Glutamatergic neuron (in vitro differentiated cells): ENCODE measurements around the gene TXN2. TPM values are rescaled to one million over a fixed set of nuclear protein-coding genes. Genes with fewer than 3 reads are reported as not detected.

ENCODE experiments used
- DNase-seq: peaks from one replicate; pipeline ENCODE4 v3.0.0; 2022
- H3K27ac Mint-ChIP-seq: one replicate; pipeline ENCODE4 v1.8.0; 2020; ENCODE audit warnings: mild to moderate bottlenecking, mixed read lengths, inconsistent platforms; ENCODE audit not compliant: unreplicated experiment
- H3K27me3 Mint-ChIP-seq: one replicate; pipeline ENCODE4 v1.8.0; 2020; ENCODE audit warnings: mild to moderate bottlenecking, moderate library complexity, mixed read lengths, inconsistent platforms; ENCODE audit not compliant: unreplicated experiment
- H3K36me3 Mint-ChIP-seq: one replicate; pipeline ENCODE4 v1.8.0; 2020; ENCODE audit warnings: mild to moderate bottlenecking, mixed read lengths, inconsistent platforms; ENCODE audit not compliant: unreplicated experiment
- H3K4me1 Mint-ChIP-seq: one replicate; pipeline ENCODE4 v1.8.0; 2020; ENCODE audit warnings: mild to moderate bottlenecking, low read depth, mixed read lengths, inconsistent platforms; ENCODE audit not compliant: unreplicated experiment
- H3K4me3 Mint-ChIP-seq: one replicate; pipeline ENCODE4 v1.8.0; 2020; ENCODE audit warnings: mild to moderate bottlenecking, mixed read lengths, inconsistent platforms; ENCODE audit not compliant: unreplicated experiment
- H3K9me3 Mint-ChIP-seq: one replicate; pipeline ENCODE4 v1.8.0; 2020; ENCODE audit warnings: mild to moderate bottlenecking, moderate library complexity, mixed read lengths, inconsistent platforms; ENCODE audit not compliant: unreplicated experiment
- CTCF ChIP-seq: fragments of 200-600 bp; sonication (generic); IDR thresholded peaks from one replicate; pipeline ENCODE4 v1.5.0; 2021; ENCODE audit not compliant: partially characterized antibody, unreplicated experiment
- total RNA-seq: library from RNA; stranded (reverse); fragmentation: NEBNext Ultra II Directional; extraction: Animal tissue kit (Norgen Biotek cat#: 25700); gene quantifications from one replicate; pipeline ENCODE4 v1.2.1, GENCODE V29; 2021; ENCODE audit not compliant: unreplicated experiment

Gene TXN2
- total RNA-seq, 1 donor from 2014 or later: 66.1 TPM

GRCh38 chr22:36463783-36464184 lies 17.7 kb downstream of the TXN2 start:
- H3K27ac Mint-ChIP-seq: no peak overlapping the region
- peaks cover 7% of the 10 kb centered on the region for H3K4me1 Mint-ChIP-seq
- peaks cover 2% of the 10 kb centered on the region for H3K27me3 Mint-ChIP-seq
- H3K4me3 Mint-ChIP-seq: no peak overlapping the region
- no peaks in the 10 kb centered on the region for H3K9me3 Mint-ChIP-seq
- no peak for TF ChIP-seq CTCF
- H3K36me3 Mint-ChIP-seq: peaks cover 4% of the 10 kb centered on the region
- DNase-seq: no peak

- H3K36me3 Mint-ChIP-seq: peaks cover 4% of the 10 kb centered on the region
- peak overlapping the region; percentile 30 for H3K4me3 Mint-ChIP-seq
- peaks cover 2% of the 10 kb centered on the region for H3K27me3 Mint-ChIP-seq
- peaks cover 7% of the 10 kb centered on the region for H3K4me1 Mint-ChIP-seq
- peak overlapping the region; percentile 52 for H3K27ac Mint-ChIP-seq
- peak; percentile 53 for DNase-seq
- no peaks in the 10 kb centered on the region for H3K9me3 Mint-ChIP-seq
- no peak for TF ChIP-seq CTCF
These were observed 19.5 kb downstream of the TXN2 start for GRCh38 chr22:36461665-36462649.

GRCh38 chr22:36460202-36460601 lies 21.2 kb downstream of the TXN2 start:
- Mint-ChIP-seq H3K9me3 (peaks cover 2% of the 10 kb centered on the region), H3K27ac (no peak overlapping the region), H3K36me3 (no peaks in the 10 kb centered on the region), H3K4me3 (no peak overlapping the region), H3K27me3 (peaks cover 2% of the 10 kb centered on the region), H3K4me1 (peaks cover 11% of the 10 kb centered on the region)
- no peak for TF ChIP-seq CTCF
- no peak for DNase-seq

- H3K36me3 Mint-ChIP-seq: no peaks in the 10 kb centered on the region
- H3K9me3 Mint-ChIP-seq: peaks cover 2% of the 10 kb centered on the region
- TF ChIP-seq CTCF: no peak
- DNase-seq: no peak
- H3K4me1 Mint-ChIP-seq: peaks cover 11% of the 10 kb centered on the region
- peaks cover 3% of the 10 kb centered on the region for H3K27me3 Mint-ChIP-seq
- H3K27ac Mint-ChIP-seq: no peak overlapping the region
- H3K4me3 Mint-ChIP-seq: no peak overlapping the region
These were observed 23.6 kb downstream of the TXN2 start for GRCh38 chr22:36457688-36458450.
